Activated naive CD4-positive, alpha-beta T cell treated with anti-CD3 and anti-CD28 coated beads, Interleukin-2, amount 50 U/mL, for 24 hours (primary cell): ENCODE measurements around the gene ZNF679.
"Not testable (repeated sequence)": the region's sequence is repeated elsewhere in the genome, so short reads cannot be mapped to it uniquely, and the experiment has no call there.

ENCODE experiments used
- H3K27ac Mint-ChIP-seq: one replicate; pipeline ENCODE4 v1.8.0; 2021; ENCODE audit warnings: mild to moderate bottlenecking, mixed read lengths
- H3K27me3 Mint-ChIP-seq: one replicate; pipeline ENCODE4 v1.8.0; 2021; ENCODE audit warnings: mixed read lengths
- H3K36me3 Mint-ChIP-seq: one replicate; pipeline ENCODE4 v1.8.0; 2021; ENCODE audit warnings: mixed read lengths
- H3K4me1 Mint-ChIP-seq: one replicate; pipeline ENCODE4 v1.8.0; 2021; ENCODE audit warnings: mixed read lengths
- H3K4me3 Mint-ChIP-seq: one replicate; pipeline ENCODE4 v1.8.0; 2021; ENCODE audit warnings: mild to moderate bottlenecking, mixed read lengths
- H3K9me3 Mint-ChIP-seq: one replicate; pipeline ENCODE4 v1.8.0; 2021; ENCODE audit warnings: mixed read lengths

ZNF679 gene

GRCh38 chr7:64228174-64228573 lies at the start of gene ZNF679:
Gene ZNF679 (plus strand): TSS chr7:64228474. CDS start chr7:64249118, 20,644 bp downstream.
- not testable (repeated sequence) for H3K4me1 Mint-ChIP-seq, H3K27ac Mint-ChIP-seq, H3K36me3 Mint-ChIP-seq, H3K4me3 Mint-ChIP-seq, H3K27me3 Mint-ChIP-seq
- H3K9me3 Mint-ChIP-seq: peaks cover 19% of the 10 kb centered on the region

GRCh38 chr7:64180989-64181388 lies 47.3 kb upstream of the ZNF679 start:
- Mint-ChIP-seq H3K4me3 (no peak overlapping the region), H3K27me3 (peaks cover 11% of the 10 kb centered on the region), H3K36me3 (no peaks in the 10 kb centered on the region), H3K27ac (no peak overlapping the region), H3K4me1 (no peaks in the 10 kb centered on the region), H3K9me3 (peaks cover 15% of the 10 kb centered on the region)

- no peaks in the 10 kb centered on the region for H3K4me1 Mint-ChIP-seq
- peaks cover 11% of the 10 kb centered on the region for H3K27me3 Mint-ChIP-seq
- no peak overlapping the region for H3K27ac Mint-ChIP-seq
- no peak overlapping the region for H3K4me3 Mint-ChIP-seq
- peaks cover 15% of the 10 kb centered on the region for H3K9me3 Mint-ChIP-seq
- no peaks in the 10 kb centered on the region for H3K36me3 Mint-ChIP-seq
Observed at GRCh38 chr7:64181586-64181985, 46.7 kb upstream of the ZNF679 start.

GRCh38 chr7:64182036-64182790 lies 46.1 kb upstream of the ZNF679 start:
- Mint-ChIP-seq H3K9me3 (peaks cover 15% of the 10 kb centered on the region), H3K36me3 (no peaks in the 10 kb centered on the region), H3K4me3 (no peak overlapping the region), H3K4me1 (no peaks in the 10 kb centered on the region), H3K27me3 (peaks cover 11% of the 10 kb centered on the region), H3K27ac (no peak overlapping the region)

GRCh38 chr7:64183126-64183742 lies 45.0 kb upstream of the ZNF679 start:
- H3K27me3 Mint-ChIP-seq: peaks cover 9% of the 10 kb centered on the region
- no peaks in the 10 kb centered on the region for H3K36me3 Mint-ChIP-seq
- H3K4me1 Mint-ChIP-seq: no peaks in the 10 kb centered on the region
- peaks cover 14% of the 10 kb centered on the region for H3K9me3 Mint-ChIP-seq
- no peak overlapping the region for H3K27ac Mint-ChIP-seq
- H3K4me3 Mint-ChIP-seq: no peak overlapping the region

- Mint-ChIP-seq H3K4me1 (no peaks in the 10 kb centered on the region), H3K4me3 (no peak overlapping the region), H3K9me3 (peaks cover 11% of the 10 kb centered on the region), H3K27me3 (peaks cover 9% of the 10 kb centered on the region), H3K27ac (no peak overlapping the region), H3K36me3 (no peaks in the 10 kb centered on the region)
Observed at GRCh38 chr7:64183827-64184372, 44.4 kb upstream of the ZNF679 start.

- Mint-ChIP-seq H3K4me1 (no peaks in the 10 kb centered on the region), H3K9me3 (peaks cover 16% of the 10 kb centered on the region), H3K4me3 (no peak overlapping the region), H3K36me3 (no peaks in the 10 kb centered on the region), H3K27me3 (peaks cover 9% of the 10 kb centered on the region), H3K27ac (no peak overlapping the region)
Observed at GRCh38 chr7:64184376-64184775, 43.9 kb upstream of the ZNF679 start.

- Mint-ChIP-seq H3K4me1 (no peaks in the 10 kb centered on the region), H3K36me3 (no peaks in the 10 kb centered on the region), H3K4me3 (no peak overlapping the region), H3K9me3 (peaks cover 6% of the 10 kb centered on the region), H3K27ac (no peak overlapping the region), H3K27me3 (no peaks in the 10 kb centered on the region)
Observed at GRCh38 chr7:64187408-64187807, 40.9 kb upstream of the ZNF679 start.

GRCh38 chr7:64192148-64192704 lies 36.0 kb upstream of the ZNF679 start:
- Mint-ChIP-seq H3K27me3 (no peaks in the 10 kb centered on the region), H3K4me1 (no peaks in the 10 kb centered on the region), H3K27ac (no peak overlapping the region), H3K36me3 (peaks cover 1% of the 10 kb centered on the region), H3K9me3 (peaks cover 15% of the 10 kb centered on the region), H3K4me3 (no peak overlapping the region)

GRCh38 chr7:64192775-64193174 lies 35.5 kb upstream of the ZNF679 start:
- Mint-ChIP-seq H3K9me3 (peaks cover 15% of the 10 kb centered on the region), H3K36me3 (peaks cover 1% of the 10 kb centered on the region), H3K4me3 (no peak overlapping the region), H3K27ac (no peak overlapping the region), H3K27me3 (no peaks in the 10 kb centered on the region), H3K4me1 (no peaks in the 10 kb centered on the region)

- H3K4me1 Mint-ChIP-seq: no peaks in the 10 kb centered on the region
- H3K9me3 Mint-ChIP-seq: peaks cover 6% of the 10 kb centered on the region
- no peak within 1 kb of the TSS for H3K4me3 Mint-ChIP-seq
- H3K27me3 Mint-ChIP-seq: no peaks in the 10 kb centered on the region
- no peaks in the 10 kb centered on the region for H3K36me3 Mint-ChIP-seq
- no peak within 1 kb of the TSS for H3K27ac Mint-ChIP-seq
Observed at GRCh38 chr7:64206903-64207302, 21.4 kb upstream of the ZNF679 start, which contains the start of gene ZNF735. Gene ZNF735 (plus strand): TSS chr7:64207203. CDS start chr7:64207203, 0 bp downstream.

- not testable (repeated sequence) for H3K27me3 Mint-ChIP-seq, H3K4me3 Mint-ChIP-seq, H3K27ac Mint-ChIP-seq, H3K4me1 Mint-ChIP-seq, H3K36me3 Mint-ChIP-seq
- peaks cover 30% of the 10 kb centered on the region for H3K9me3 Mint-ChIP-seq
Observed at GRCh38 chr7:64219710-64220298, 8.5 kb upstream of the ZNF679 start.

- Mint-ChIP-seq H3K27ac (no peak overlapping the region), H3K4me1 (no peaks in the 10 kb centered on the region), H3K36me3 (peaks cover 7% of the 10 kb centered on the region), H3K9me3 (peaks cover 36% of the 10 kb centered on the region), H3K4me3 (no peak overlapping the region), H3K27me3 (no peaks in the 10 kb centered on the region)
Observed at GRCh38 chr7:64223366-64223765, 4.9 kb upstream of the ZNF679 start.

GRCh38 chr7:64266341-64266919 lies 38.2 kb downstream of the ZNF679 start:
- Mint-ChIP-seq H3K9me3 (peaks cover 30% of the 10 kb centered on the region), H3K4me3 (no peak overlapping the region), H3K36me3 (peaks cover 8% of the 10 kb centered on the region), H3K27ac (peak overlapping the region; percentile 42), H3K27me3 (no peaks in the 10 kb centered on the region), H3K4me1 (no peaks in the 10 kb centered on the region)

GRCh38 chr7:64277630-64278029 lies 49.4 kb downstream of the ZNF679 start:
- Mint-ChIP-seq H3K27ac (no peak overlapping the region), H3K36me3 (no peaks in the 10 kb centered on the region), H3K4me1 (no peaks in the 10 kb centered on the region), H3K9me3 (peaks cover 17% of the 10 kb centered on the region), H3K4me3 (no peak overlapping the region), H3K27me3 (no peaks in the 10 kb centered on the region)
